H9 (cell line): ENCODE results near the gene CENPV. TPM values are rescaled to one million over a fixed set of nuclear protein-coding genes. Genes with fewer than 3 reads are reported as not detected.

ENCODE experiments used
- DNase-seq: peaks from one replicate; pipeline ENCODE4 v3.0.0-alpha.2; 2017
- H2AFZ ChIP-seq: one replicate; pipeline ENCODE4 v1.6.1; 2013; ENCODE audit warnings: mild to moderate bottlenecking, low read length, control low read depth, moderate library complexity
- H2AK5ac ChIP-seq: 2 replicates; pipeline ENCODE4 v1.6.1; 2013; ENCODE audit warnings: low read length, control low read depth, mixed read lengths; ENCODE audit not compliant: insufficient read length
- H2BK120ac ChIP-seq: one replicate; pipeline ENCODE4 v1.6.1; 2013; ENCODE audit warnings: low read depth, mild to moderate bottlenecking, low read length, control low read depth, inconsistent platforms; ENCODE audit not compliant: poor library complexity, severe bottlenecking
- H2BK12ac ChIP-seq: 2 replicates; pipeline ENCODE4 v1.6.1; 2013; ENCODE audit warnings: low read length, control low read depth, mixed read lengths, low read depth; ENCODE audit not compliant: insufficient read length
- H2BK15ac ChIP-seq: 2 replicates; pipeline ENCODE4 v1.6.1; 2013; ENCODE audit warnings: low read depth, low read length, control low read depth
- H2BK20ac ChIP-seq: one replicate; pipeline ENCODE4 v1.6.1; 2013; ENCODE audit warnings: low read depth, mild to moderate bottlenecking, low read length, control low read depth, inconsistent platforms; ENCODE audit not compliant: poor library complexity, severe bottlenecking
- H2BK5ac ChIP-seq: 2 replicates; pipeline ENCODE4 v1.6.1; 2013; ENCODE audit warnings: low read length, control low read depth, mixed read lengths; ENCODE audit not compliant: insufficient read length
- H3K14ac ChIP-seq: 2 replicates; pipeline ENCODE4 v1.6.1; 2013; ENCODE audit warnings: low read length, control low read depth; ENCODE audit not compliant: insufficient read depth
- H3K18ac ChIP-seq: 2 replicates; pipeline ENCODE4 v1.6.1; 2013; ENCODE audit warnings: low read depth, mild to moderate bottlenecking, mixed read lengths, low read length, control low read depth; ENCODE audit not compliant: insufficient read length
- H3K23ac ChIP-seq: 2 replicates; pipeline ENCODE4 v1.6.1; 2013; ENCODE audit warnings: low read length, control low read depth, mixed read lengths, low read depth; ENCODE audit not compliant: insufficient read length
- H3K23me2 ChIP-seq: 2 replicates; pipeline ENCODE4 v1.6.1; 2013; ENCODE audit warnings: low read depth, mild to moderate bottlenecking, mixed read lengths, low read length, control low read depth; ENCODE audit not compliant: insufficient read length, poor library complexity, severe bottlenecking
- H3K27ac ChIP-seq: 2 replicates; pipeline ENCODE4 v1.5.1; 2013; ENCODE audit warnings: low read length, control low read depth, mixed read lengths, low read depth; ENCODE audit not compliant: insufficient read length
- H3K27me3 ChIP-seq: 2 replicates; pipeline ENCODE4 v1.6.1; 2013; ENCODE audit warnings: low read length, control low read depth, inconsistent platforms; ENCODE audit not compliant: insufficient read depth
- H3K4ac ChIP-seq: 2 replicates; pipeline ENCODE4 v1.6.1; 2013; ENCODE audit warnings: low read depth, mild to moderate bottlenecking, control low read depth, inconsistent platforms, low read length, moderate library complexity
- H3K4me1 ChIP-seq: 2 replicates; pipeline ENCODE4 v1.6.1; 2013; ENCODE audit warnings: low read length, control low read depth, inconsistent platforms; ENCODE audit not compliant: insufficient read depth
- H3K4me2 ChIP-seq: 2 replicates; pipeline ENCODE4 v1.6.1; 2013; ENCODE audit warnings: low read length, control low read depth, mixed read lengths; ENCODE audit not compliant: insufficient read length, insufficient read depth
- H3K56ac ChIP-seq: 2 replicates; pipeline ENCODE4 v1.6.1; 2013; ENCODE audit warnings: low read depth, mild to moderate bottlenecking, mixed read lengths, low read length, control low read depth; ENCODE audit not compliant: insufficient read length
- H3K79me1 ChIP-seq: 2 replicates; pipeline ENCODE4 v1.6.1; 2013; ENCODE audit warnings: low read depth, mild to moderate bottlenecking, moderate library complexity, low read length, control low read depth, inconsistent platforms; ENCODE audit not compliant: insufficient read depth, poor library complexity, severe bottlenecking
- H3K79me2 ChIP-seq: 2 replicates; pipeline ENCODE4 v1.6.1; 2013; ENCODE audit warnings: low read length, control low read depth, inconsistent platforms; ENCODE audit not compliant: insufficient read depth
- H3K9ac ChIP-seq: 2 replicates; pipeline ENCODE4 v1.6.1; 2013; ENCODE audit warnings: low read length, control low read depth, mixed read lengths; ENCODE audit not compliant: insufficient read length; ENCODE audit errors: extremely low read depth
- H3K9me3 ChIP-seq: one replicate; pipeline ENCODE4 v1.6.1; 2013; ENCODE audit warnings: low read depth, low read length, inconsistent platforms; ENCODE audit not compliant: control insufficient read depth
- H3T11ph ChIP-seq: one replicate; pipeline ENCODE4 v1.6.1; 2013; ENCODE audit warnings: mild to moderate bottlenecking, low read length, control low read depth, inconsistent platforms
- H4K20me1 ChIP-seq: one replicate; pipeline ENCODE4 v1.6.1; 2013; ENCODE audit not compliant: control insufficient read depth, insufficient read length, insufficient read depth
- H4K5ac ChIP-seq: 2 replicates; pipeline ENCODE4 v1.6.1; 2013; ENCODE audit warnings: low read depth, mild to moderate bottlenecking, mixed read lengths, low read length, control low read depth; ENCODE audit not compliant: insufficient read length
- H4K8ac ChIP-seq: replicated peaks from 2 replicates; pipeline ENCODE4 v1.6.1; 2013; ENCODE audit warnings: low read length, control low read depth, mixed read lengths, low read depth; ENCODE audit not compliant: insufficient read length
- H4K91ac ChIP-seq: 2 replicates; pipeline ENCODE4 v1.6.1; 2013; ENCODE audit warnings: low read depth, mild to moderate bottlenecking, moderate library complexity, mixed read lengths, low read length, control low read depth; ENCODE audit not compliant: insufficient read length
- H3K27ac Mint-ChIP-seq, 3 experiments: 2 replicates in 2 of 3; 3 replicates in 1 of 3; pipeline ENCODE4 v1.8.0; 2020 to 2021; ENCODE audit warnings: mixed read lengths in 3 of 3, mild to moderate bottlenecking in 1 of 3, moderate library complexity in 1 of 3
- H3K27me3 Mint-ChIP-seq: 2 replicates; pipeline ENCODE4 v1.8.0; 2021; ENCODE audit warnings: low read depth, mild to moderate bottlenecking, moderate library complexity, mixed read lengths
- H3K36me3 Mint-ChIP-seq, 3 experiments: 2 replicates in 2 of 3; 3 replicates in 1 of 3; pipeline ENCODE4 v1.8.0; 2020 to 2021; ENCODE audit warnings: low read depth in 3 of 3, mixed read lengths in 3 of 3; ENCODE audit not compliant: insufficient read depth in 1 of 3
- H3K4me1 Mint-ChIP-seq, 2 experiments: 2 replicates each; pipeline ENCODE4 v1.8.0; 2020; ENCODE audit warnings: mixed read lengths in 2 of 2
- H3K4me3 Mint-ChIP-seq, 2 experiments: 2 replicates in 1 of 2; 3 replicates in 1 of 2; pipeline ENCODE4 v1.8.0; 2020 to 2021; ENCODE audit warnings: mild to moderate bottlenecking in 2 of 2, mixed read lengths in 2 of 2, moderate library complexity in 1 of 2
- H3K9me3 Mint-ChIP-seq, 2 experiments: 2 replicates in 1 of 2; 3 replicates in 1 of 2; pipeline ENCODE4 v1.8.0; 2020; ENCODE audit warnings: mild to moderate bottlenecking in 2 of 2, mixed read lengths in 2 of 2, moderate library complexity in 1 of 2
- WGBS: extraction: QIAGEN DNeasy Blood & Tissue Kit; methylation state at CpG from one replicate; pipeline ENCODE4 v1.1.7; 2013; ENCODE audit warnings: missing lambda C conversion rate, low lambda C conversion rate, mixed read lengths; ENCODE audit not compliant: insufficient read length; ENCODE audit errors: extremely low coverage; 5-methylcytosine and 5-hydroxymethylcytosine counted together
- total RNA-seq: library from RNA; stranded (reverse); gene quantifications from 2 replicates; pipeline ENCODE4 v1.2.1, GENCODE V29; 2021
- TF ChIP-seq, protein P1 (sequence below): fragments of 200-600 bp; sonication (generic); conservative IDR thresholded peaks from 3 replicates; pipeline ENCODE4 v1.8.0; 2021; ENCODE audit warnings: antibody characterized with exemption, mild to moderate bottlenecking

Gene CENPV
- total RNA-seq, 1 experiment from 2014 or later: 200 TPM

DNA sequence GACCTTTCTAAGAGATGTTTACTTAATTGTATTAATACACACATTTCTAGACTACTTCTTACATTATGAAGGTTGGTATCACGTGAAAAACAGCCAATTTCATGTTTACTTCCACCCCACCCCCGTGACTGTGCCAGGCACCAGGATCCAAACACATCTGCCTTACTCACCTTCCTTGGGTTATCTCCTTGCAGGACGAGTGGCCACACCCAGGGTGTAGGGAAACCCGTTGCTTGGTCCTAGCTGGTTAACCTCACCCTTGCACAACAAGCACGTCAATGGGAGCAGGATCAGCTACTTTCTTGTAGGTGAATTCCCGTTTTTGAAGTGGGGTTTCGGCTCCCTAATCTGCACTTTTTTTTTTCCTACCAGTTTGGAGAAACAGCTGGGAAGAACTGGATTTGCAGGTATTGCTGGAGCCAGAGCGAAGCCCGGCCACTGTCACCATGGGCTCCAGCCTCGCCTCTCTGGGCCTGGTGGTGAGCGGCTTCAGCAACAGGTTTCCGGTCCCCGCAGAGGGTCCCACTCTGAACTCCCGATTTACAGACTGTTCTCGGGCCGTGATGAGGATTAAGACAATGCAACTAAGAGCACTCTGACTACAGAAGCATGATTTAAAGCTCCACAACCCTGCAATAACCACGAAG lies 25.5 kb upstream of the CENPV start:
- no peaks in the 10 kb centered on the region for H3K27me3 ChIP-seq
- TF ChIP-seq, protein P1, sequence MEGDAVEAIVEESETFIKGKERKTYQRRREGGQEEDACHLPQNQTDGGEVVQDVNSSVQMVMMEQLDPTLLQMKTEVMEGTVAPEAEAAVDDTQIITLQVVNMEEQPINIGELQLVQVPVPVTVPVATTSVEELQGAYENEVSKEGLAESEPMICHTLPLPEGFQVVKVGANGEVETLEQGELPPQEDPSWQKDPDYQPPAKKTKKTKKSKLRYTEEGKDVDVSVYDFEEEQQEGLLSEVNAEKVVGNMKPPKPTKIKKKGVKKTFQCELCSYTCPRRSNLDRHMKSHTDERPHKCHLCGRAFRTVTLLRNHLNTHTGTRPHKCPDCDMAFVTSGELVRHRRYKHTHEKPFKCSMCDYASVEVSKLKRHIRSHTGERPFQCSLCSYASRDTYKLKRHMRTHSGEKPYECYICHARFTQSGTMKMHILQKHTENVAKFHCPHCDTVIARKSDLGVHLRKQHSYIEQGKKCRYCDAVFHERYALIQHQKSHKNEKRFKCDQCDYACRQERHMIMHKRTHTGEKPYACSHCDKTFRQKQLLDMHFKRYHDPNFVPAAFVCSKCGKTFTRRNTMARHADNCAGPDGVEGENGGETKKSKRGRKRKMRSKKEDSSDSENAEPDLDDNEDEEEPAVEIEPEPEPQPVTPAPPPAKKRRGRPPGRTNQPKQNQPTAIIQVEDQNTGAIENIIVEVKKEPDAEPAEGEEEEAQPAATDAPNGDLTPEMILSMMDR: no peak
- H3K18ac ChIP-seq: no peak overlapping the region
- peaks cover 2 to 3% of the 10 kb centered on the region in 2 experiments; a peak in 2 of 5 replicates for H3K9me3 Mint-ChIP-seq
- no peak overlapping the region for H3K4me3 Mint-ChIP-seq
- H3K27ac Mint-ChIP-seq: peak overlapping the region in 1 of 3 experiments; percentile 90; a peak in 3 of 7 replicates
- no peak overlapping the region for H4K5ac ChIP-seq
- peaks cover 7% of the 10 kb centered on the region; the same call in 1 of the 2 replicates for H3K79me2 ChIP-seq
- no peak overlapping the region for H3K4me2 ChIP-seq
- no peak overlapping the region for H2BK12ac ChIP-seq
- no peak overlapping the region for H2AFZ ChIP-seq
- H3K36me3 Mint-ChIP-seq: peaks cover 24 to 28% (median 26%) of the 10 kb centered on the region in 3 experiments; a peak in 6 of 7 replicates
- peaks cover 7% of the 10 kb centered on the region for H3K23me2 ChIP-seq
- no peak overlapping the region for H3K4ac ChIP-seq
- no peak overlapping the region for H4K8ac ChIP-seq
- H2AK5ac ChIP-seq: no peak overlapping the region
- H2BK120ac ChIP-seq: no peak overlapping the region
- H3K56ac ChIP-seq: no peak overlapping the region
- WGBS: no CpG with 5 or more reads among the region's 17 CpGs
- H2BK5ac ChIP-seq: no peak overlapping the region
- H3K79me1 ChIP-seq: peaks cover 3% of the 10 kb centered on the region
- no peak for DNase-seq
- H3K27me3 Mint-ChIP-seq: no peaks in the 10 kb centered on the region
- no peak overlapping the region for H3K14ac ChIP-seq
- H4K91ac ChIP-seq: no peak overlapping the region
- H3K9ac ChIP-seq: no peak overlapping the region
- peaks cover 16 to 31% of the 10 kb centered on the region in 2 experiments for H3K4me1 Mint-ChIP-seq
- H2BK15ac ChIP-seq: no peak overlapping the region
- 0 out of 2 replicates have a peak, but pooled peaks cover 3% of the 10 kb centered on the region for H3K4me1 ChIP-seq
- no peak overlapping the region for H3K27ac ChIP-seq
- H3K23ac ChIP-seq: no peak overlapping the region
- no peaks in the 10 kb centered on the region for H3K9me3 ChIP-seq
- no peak overlapping the region for H2BK20ac ChIP-seq
- no peaks in the 10 kb centered on the region for H4K20me1 ChIP-seq
- no peak overlapping the region for H3T11ph ChIP-seq
